NCI-H748 (cell line): ENCODE measurements around the gene MAN2B2.
A peak's percentile ranks its signal among the peaks of the same experiment; 100 is the strongest.

Source experiments
- DNase-seq: peaks from one replicate; lab custom pipeline; 2025; ENCODE audit not compliant: unreplicated experiment; lab: John Stamatoyannopoulos, UW

The MAN2B2 gene

GRCh38 chr4:6566391-6567190, 8.4 kb upstream of the MAN2B2 start:
- DNase-seq: no peak

GRCh38 chr4:6567218-6567617, 7.8 kb upstream of the MAN2B2 start:
- DNase-seq: no peak

GRCh38 chr4:6568148-6568547, 6.8 kb upstream of the MAN2B2 start:
- DNase-seq: no peak

GRCh38 chr4:6568689-6569332, 6.2 kb upstream of the MAN2B2 start:
- DNase-seq: no peak

GRCh38 chr4:6571608-6572007, 3.4 kb upstream of the MAN2B2 start:
- no peak for DNase-seq

- no peak for DNase-seq
These were observed 1.4 kb upstream of the MAN2B2 start for GRCh38 chr4:6573551-6573950.

GRCh38 chr4:6573986-6574746, 823 bp upstream of the MAN2B2 start:
- DNase-seq: no peak

- peak; percentile 27 for DNase-seq
These were observed 683 bp downstream of the MAN2B2 start for GRCh38 chr4:6575503-6576240.

GRCh38 chr4:6576512-6576911, 1.5 kb downstream of the MAN2B2 start:
- DNase-seq: no peak

- DNase-seq: no peak
These were observed 1.9 kb downstream of the MAN2B2 start for GRCh38 chr4:6576932-6577331.

GRCh38 chr4:6577409-6577808, 2.4 kb downstream of the MAN2B2 start:
- no peak for DNase-seq

GRCh38 chr4:6578221-6578620, 3.2 kb downstream of the MAN2B2 start:
- no peak for DNase-seq

- DNase-seq: no peak
These were observed 5.4 kb downstream of the MAN2B2 start for GRCh38 chr4:6580353-6580752.

- DNase-seq: no peak
These were observed 6.7 kb downstream of the MAN2B2 start for GRCh38 chr4:6581566-6582121.

- peak; percentile 6 for DNase-seq
These were observed 8.0 kb downstream of the MAN2B2 start for GRCh38 chr4:6582889-6583490.

- no peak for DNase-seq
These were observed 9.9 kb downstream of the MAN2B2 start for GRCh38 chr4:6584865-6585264.

GRCh38 chr4:6586715-6587325, 11.8 kb downstream of the MAN2B2 start:
- DNase-seq: no peak

GRCh38 chr4:6589444-6589843, 14.5 kb downstream of the MAN2B2 start:
- no peak for DNase-seq

- peak; percentile 23 for DNase-seq
These were observed 16.3 kb downstream of the MAN2B2 start for GRCh38 chr4:6591313-6591712.

GRCh38 chr4:6591781-6592180, 16.8 kb downstream of the MAN2B2 start:
- no peak for DNase-seq
